ENCODE results near the gene OR2A12. TPM values are rescaled to one million over a fixed set of nuclear protein-coding genes. Genes with fewer than 3 reads are reported as not detected.
"Not testable (repeated sequence)": the region's sequence is repeated elsewhere in the genome, so short reads cannot be mapped to it uniquely, and the experiment has no call there.

The OR2A12 gene
- total RNA-seq: not detected

GRCh38 chr7:144085978-144086377, at the start of gene OR2A12:
OR2A12 (plus strand) TSS chr7:144086278; CDS start chr7:144095108, 8,830 bp downstream.
- no peak for DNase-seq

DNA sequence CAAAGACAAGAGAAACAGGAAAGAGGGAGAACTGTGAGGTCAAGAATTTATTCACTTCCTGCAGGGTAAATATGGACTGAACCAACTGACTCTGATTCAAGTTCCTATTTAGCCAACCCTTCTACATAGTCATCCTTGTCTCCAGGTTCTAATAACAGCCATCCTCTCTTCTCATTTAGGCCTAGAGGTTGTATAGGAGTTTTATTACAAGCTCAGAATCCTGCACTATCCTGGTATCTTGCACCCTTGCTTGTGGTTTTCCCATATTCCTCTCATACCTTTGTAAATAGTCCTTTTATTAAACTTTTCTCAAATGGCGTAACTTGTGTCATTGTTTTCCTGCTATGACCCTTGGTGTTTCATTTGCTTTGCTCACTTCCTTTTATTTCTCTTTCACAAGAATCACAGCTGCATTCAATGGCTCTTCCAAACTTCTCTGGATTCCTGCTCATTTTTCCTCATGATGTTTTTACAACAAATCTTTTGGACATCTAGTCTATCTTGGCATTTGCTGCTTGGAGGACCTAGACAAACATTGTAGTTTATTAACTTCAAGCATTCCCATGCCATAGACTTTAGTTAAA, 49.7 kb upstream of the OR2A12 start:
- DNase-seq: no peak

GRCh38 chr7:144037414-144038035, 48.6 kb upstream of the OR2A12 start:
- DNase-seq: peak; percentile 16

DNA sequence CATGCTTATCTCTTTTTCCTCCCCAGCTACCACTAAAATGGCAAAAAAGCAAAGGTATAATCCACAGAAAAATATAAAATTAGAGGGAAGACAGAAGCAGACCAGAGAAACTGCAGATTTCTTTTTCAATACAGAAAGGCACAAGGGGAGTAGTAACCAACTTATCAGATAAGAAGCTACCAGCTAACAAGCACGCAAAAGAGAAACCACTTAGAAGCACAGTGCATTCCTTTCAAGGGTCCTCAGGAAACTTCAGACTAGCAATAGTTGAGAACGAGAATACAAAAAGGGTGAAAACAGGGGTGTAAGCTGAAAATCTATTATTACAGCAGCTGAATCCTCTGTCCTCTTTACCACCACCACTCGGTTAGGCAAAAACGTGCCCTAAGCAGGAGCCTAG, 47.2 kb upstream of the OR2A12 start:
- DNase-seq: no peak

GRCh38 chr7:144048648-144049047, 37.4 kb upstream of the OR2A12 start, which contains the start of gene OR2A5:
OR2A5 (plus strand) TSS chr7:144048948; CDS start chr7:144050402, 1,454 bp downstream.
- DNase-seq: no peak

GRCh38 chr7:144049491-144049890, 36.6 kb upstream of the OR2A12 start:
- no peak for DNase-seq

DNA sequence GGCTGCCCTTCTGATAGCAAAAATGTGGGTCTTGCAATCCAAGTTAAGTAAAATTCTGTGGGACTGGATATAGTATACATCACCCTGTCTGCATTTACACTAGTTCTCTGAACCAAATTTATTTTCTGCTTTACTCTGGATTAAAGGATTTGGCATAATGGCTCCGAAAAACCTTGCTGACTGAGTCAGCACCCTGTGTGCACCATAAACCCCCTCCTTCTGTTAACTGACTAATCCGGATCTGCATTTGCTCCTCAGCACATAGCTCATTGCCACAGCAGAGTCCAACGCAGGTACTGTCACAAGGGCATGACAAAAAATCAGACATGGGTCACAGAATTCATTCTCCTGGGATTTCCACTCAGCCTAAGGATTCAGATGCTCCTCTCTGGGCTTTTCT, 36.0 kb upstream of the OR2A12 start:
- DNase-seq: no peak

DNA sequence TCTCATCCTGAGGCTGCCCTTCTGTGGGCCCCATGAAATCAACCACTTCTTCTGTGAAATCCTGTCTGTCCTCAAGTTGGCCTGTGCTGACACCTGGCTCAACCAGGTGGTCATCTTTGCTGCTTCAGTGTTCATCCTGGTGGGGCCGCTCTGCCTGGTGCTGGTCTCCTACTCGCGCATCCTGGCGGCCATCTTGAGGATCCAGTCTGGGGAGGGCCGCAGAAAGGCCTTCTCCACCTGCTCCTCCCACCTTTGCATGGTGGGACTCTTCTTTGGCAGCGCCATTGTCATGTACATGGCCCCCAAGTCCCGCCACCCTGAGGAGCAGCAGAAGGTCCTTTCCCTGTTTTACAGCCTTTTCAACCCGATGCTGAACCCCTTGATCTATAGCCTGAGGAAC, 35.2 kb upstream of the OR2A12 start:
- not testable (repeated sequence) for DNase-seq

GRCh38 chr7:144057954-144058353, 28.1 kb upstream of the OR2A12 start:
- DNase-seq: no peak

- no peak for DNase-seq
These were observed 22.4 kb upstream of the OR2A12 start for GRCh38 chr7:144063710-144064109.

GRCh38 chr7:144069511-144069910, 16.6 kb upstream of the OR2A12 start, which contains the start of gene OR2A25:
OR2A25 (plus strand) TSS chr7:144069811; CDS start chr7:144074220, 4,409 bp downstream.
- DNase-seq: no peak

- no peak for DNase-seq
These were observed 16.1 kb upstream of the OR2A12 start for GRCh38 chr7:144069953-144070352.

GRCh38 chr7:144074374-144074773, 11.7 kb upstream of the OR2A12 start:
- no peak for DNase-seq

GRCh38 chr7:144086730-144087129, 652 bp downstream of the OR2A12 start:
- DNase-seq: no peak

DNA sequence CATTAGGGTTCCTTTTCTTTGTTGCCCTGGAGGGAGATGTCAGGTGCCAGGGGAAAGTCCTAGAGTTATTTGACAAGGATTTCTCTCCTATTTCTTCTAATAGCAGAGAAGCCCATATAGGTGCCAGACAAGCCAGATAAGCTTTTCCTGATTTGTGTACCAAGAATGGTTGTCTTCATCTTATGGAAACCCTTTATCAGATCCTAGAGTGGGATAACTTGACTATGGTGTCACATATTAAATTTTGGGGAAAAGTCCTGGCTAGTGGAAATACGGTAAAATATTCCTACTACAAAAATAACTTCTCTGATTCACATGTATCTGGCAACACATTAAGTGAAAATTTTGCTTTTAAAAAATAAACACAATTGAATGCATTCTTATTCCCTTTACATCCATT, 1.2 kb downstream of the OR2A12 start:
- no peak for DNase-seq

DNA sequence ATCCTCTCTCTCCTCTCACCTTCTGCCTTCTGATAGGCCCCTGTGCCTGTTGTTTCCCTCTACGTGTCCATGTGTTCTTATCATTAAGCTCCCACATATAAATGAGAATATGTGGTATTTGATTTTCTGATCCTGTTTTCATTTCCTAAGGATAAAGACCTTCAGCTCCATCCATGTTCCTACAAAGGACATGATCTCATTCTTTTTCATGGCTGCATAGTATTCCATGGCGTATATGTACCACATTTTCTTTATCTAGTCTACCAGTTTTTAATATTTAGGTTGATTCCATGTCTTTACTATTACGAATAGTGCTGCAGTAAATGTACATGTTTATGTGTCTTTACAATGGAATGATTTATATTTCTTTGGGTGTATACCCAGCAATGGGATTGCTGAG, 4.6 kb downstream of the OR2A12 start:
- no peak for DNase-seq

DNA sequence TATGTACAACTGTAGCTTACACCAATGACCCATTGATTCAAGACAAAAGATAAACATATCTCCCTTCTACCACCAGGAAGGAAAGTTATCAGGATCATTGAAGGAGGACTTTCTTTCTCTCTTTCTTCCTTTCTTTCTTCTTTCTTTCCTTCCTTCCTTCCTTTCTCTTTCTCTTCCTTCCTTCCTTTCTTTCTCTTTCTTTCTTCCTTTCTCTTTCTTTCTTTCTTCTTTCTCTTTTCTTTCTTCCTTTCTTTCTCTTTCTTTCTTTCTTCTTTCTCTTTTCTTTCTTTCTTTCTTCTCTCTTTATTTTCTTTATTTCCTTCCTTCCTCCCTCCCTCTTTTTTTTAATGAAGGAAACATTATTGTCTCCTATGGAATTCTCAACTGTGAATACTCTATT, 12.7 kb downstream of the OR2A12 start:
- no peak for DNase-seq

GRCh38 chr7:144100607-144101006, 14.5 kb downstream of the OR2A12 start:
- DNase-seq: no peak

DNA sequence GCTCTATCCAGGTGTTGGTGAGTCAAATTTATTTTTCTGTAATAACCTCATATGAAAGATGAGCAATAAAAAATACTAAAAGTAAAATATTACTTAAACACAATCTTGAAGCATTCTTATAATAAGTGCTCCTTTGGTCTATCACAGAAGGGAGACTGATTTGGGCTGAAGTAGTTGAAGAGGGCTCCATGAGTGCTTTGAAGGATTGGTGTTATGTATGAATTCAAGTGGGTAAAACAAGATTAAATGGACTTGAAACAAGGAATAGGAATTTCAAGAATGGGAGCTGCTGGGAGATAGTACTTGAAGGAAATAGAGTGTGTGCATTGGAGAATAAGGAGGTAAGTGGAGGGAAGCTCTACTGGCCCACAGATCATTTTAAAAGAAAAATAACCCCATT, 16.0 kb downstream of the OR2A12 start:
- DNase-seq: no peak

- no peak for DNase-seq
These were observed 19.1 kb downstream of the OR2A12 start for GRCh38 chr7:144105211-144105610.

- no peak for DNase-seq
These were observed 23.2 kb downstream of the OR2A12 start, which contains the start of gene OR2A2 for GRCh38 chr7:144109283-144109682. OR2A2 (plus strand) TSS chr7:144109583; CDS start chr7:144109583, 0 bp downstream.

DNA sequence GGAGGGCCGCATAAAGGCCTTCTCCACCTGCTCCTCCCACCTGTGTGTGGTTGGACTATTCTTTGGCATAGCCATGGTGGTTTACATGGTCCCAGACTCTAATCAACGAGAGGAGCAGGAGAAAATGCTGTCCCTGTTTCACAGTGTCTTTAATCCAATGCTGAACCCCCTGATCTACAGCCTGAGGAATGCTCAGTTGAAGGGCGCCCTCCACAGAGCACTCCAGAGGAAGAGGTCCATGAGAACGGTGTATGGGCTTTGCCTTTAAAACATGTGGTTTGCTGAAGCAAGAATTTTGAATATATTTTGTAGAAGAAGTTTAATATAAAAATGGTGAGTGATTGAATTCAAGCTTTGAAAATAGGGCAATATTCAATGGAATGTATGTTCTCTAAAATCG, 24.2 kb downstream of the OR2A12 start:
- no peak for DNase-seq

DNA sequence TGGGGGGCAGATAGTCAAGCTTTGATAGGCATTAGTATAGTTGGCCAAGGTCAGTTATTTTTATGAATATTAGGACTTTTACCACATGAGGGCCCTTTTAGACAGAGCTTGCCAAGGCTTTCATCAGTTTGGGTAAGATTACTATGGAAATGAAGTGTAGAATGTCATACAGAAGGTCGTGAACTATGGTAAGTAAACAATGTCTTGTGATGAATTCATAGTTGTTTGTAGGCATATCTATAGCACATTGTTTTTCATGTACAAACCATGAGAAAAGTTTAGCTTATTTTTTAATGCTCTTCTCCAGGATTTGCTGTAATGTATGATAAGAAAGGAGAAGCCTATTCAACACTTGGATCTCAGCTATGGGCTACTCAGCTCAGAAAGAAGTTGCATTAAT, 27.6 kb downstream of the OR2A12 start:
- no peak for DNase-seq

GRCh38 chr7:144118341-144118740, 32.3 kb downstream of the OR2A12 start:
- no peak for DNase-seq
